SK-N-MC (cell line): Measurements from ENCODE around the gene MRM3.
"Not testable (repeated sequence)": the region's sequence is repeated elsewhere in the genome, so short reads cannot be mapped to it uniquely, and the experiment has no call there.

Source experiments
- DNase-seq: peaks from one replicate; pipeline ENCODE4 v3.0.0-alpha.2; 2011; ENCODE audit warnings: low read depth, low spot score
- H3K27ac ChIP-seq: fragments of 200-600 bp; sonication (generic); 2 replicates; pipeline ENCODE4 v1.5.1; 2016; ENCODE audit warnings: mixed run types
- H3K36me3 ChIP-seq: fragments of 200-600 bp; sonication (generic); 2 replicates; pipeline ENCODE4 v1.6.1; 2017; ENCODE audit warnings: antibody characterized with exemption, low read length, mixed read lengths; ENCODE audit not compliant: insufficient read depth
- H3K4me3 ChIP-seq: fragments of 200-600 bp; sonication (generic); 2 replicates; pipeline ENCODE4 v1.5.1; 2016
- H3K9ac ChIP-seq: fragments of 200-600 bp; sonication (generic); 2 replicates; pipeline ENCODE4 v1.8.0; 2017; ENCODE audit warnings: mixed run types, mixed read lengths; ENCODE audit not compliant: insufficient read length
- H3K9me3 ChIP-seq: fragments of 200-600 bp; sonication (generic); 2 replicates; pipeline ENCODE4 v1.6.1; 2017; ENCODE audit warnings: low read depth, mild to moderate bottlenecking, antibody characterized with exemption, low read length, moderate library complexity, mixed read lengths
- EZH2 ChIP-seq: fragments of 200-600 bp; sonication (generic); IDR thresholded peaks from one replicate; pipeline ENCODE4 v1.6.1; 2017; ENCODE audit warnings: antibody characterized with exemption
- FOXP2 ChIP-seq: optimal IDR thresholded peaks from 2 replicates; pipeline ENCODE3; 2011; ENCODE audit warnings: mild to moderate bottlenecking, moderate library complexity; ENCODE audit not compliant: insufficient read depth; ENCODE audit errors: extremely low read length, control extremely low read depth
- POLR2AphosphoS5 ChIP-seq: IDR thresholded peaks from 2 replicates; pipeline ENCODE4 v1.6.1; 2012; ENCODE audit warnings: mild to moderate bottlenecking, low read depth, low read length, borderline replicate concordance

The MRM3 gene

GRCh38 chr17:752002-752619 lies 30.0 kb upstream of the MRM3 start, which contains the start of gene GEMIN4:
Gene GEMIN4, minus strand, starts transcription at chr17:752264. Its CDS starts 122 bp downstream, at chr17:752142.
- peak; percentile 61; the same call in 1 of the 2 replicates for TF ChIP-seq POLR2AphosphoS5
- TF ChIP-seq EZH2: no peak
- Histone ChIP-seq H3K4me3 (peak within 1 kb of the TSS; percentile 86), H3K27ac (peak within 1 kb of the TSS; percentile 82), H3K36me3 (peaks cover 21% of the 10 kb centered on the region; the same call in 1 of the 2 replicates), H3K9ac (peak within 1 kb of the TSS; percentile 97), H3K9me3 (no peaks in the 10 kb centered on the region)
- DNase-seq: peak; percentile 50

- no peaks in the 10 kb centered on the region for H3K9me3 ChIP-seq
- TF ChIP-seq FOXP2 (no peak), POLR2AphosphoS5 (no peak), EZH2 (no peak)
- H3K27ac ChIP-seq: peak overlapping the region; percentile 82
- no peak for DNase-seq
- H3K4me3 ChIP-seq: peak overlapping the region; percentile 86
- H3K9ac ChIP-seq: peak overlapping the region; percentile 97
- peaks cover 18% of the 10 kb centered on the region; the same call in 1 of the 2 replicates for H3K36me3 ChIP-seq
These were observed 29.4 kb upstream of the MRM3 start for GRCh38 chr17:752620-753219.

GRCh38 chr17:753418-753817 lies 28.7 kb upstream of the MRM3 start:
- Histone ChIP-seq H3K27ac (no peak overlapping the region), H3K36me3 (peaks cover 16% of the 10 kb centered on the region; the same call in 1 of the 2 replicates), H3K9ac (no peak overlapping the region), H3K9me3 (no peaks in the 10 kb centered on the region), H3K4me3 (no peak overlapping the region)
- TF ChIP-seq POLR2AphosphoS5 (no peak), FOXP2 (no peak)
- DNase-seq: no peak

GRCh38 chr17:755319-755961 lies 26.7 kb upstream of the MRM3 start:
- not testable (repeated sequence) for H3K27ac ChIP-seq, DNase-seq, H3K9me3 ChIP-seq, H3K9ac ChIP-seq, H3K4me3 ChIP-seq
- peaks cover 23% of the 10 kb centered on the region; the same call in 1 of the 2 replicates for H3K36me3 ChIP-seq

GRCh38 chr17:756010-756567 lies 26.1 kb upstream of the MRM3 start:
- peak overlapping the region; percentile 36; the same call in 1 of the 2 replicates for H3K27ac ChIP-seq
- H3K4me3 ChIP-seq, DNase-seq, H3K9ac ChIP-seq, H3K9me3 ChIP-seq: not testable (repeated sequence)
- peaks cover 29% of the 10 kb centered on the region; the same call in 1 of the 2 replicates for H3K36me3 ChIP-seq

- no peak overlapping the region for H3K27ac ChIP-seq
- TF ChIP-seq EZH2 (no peak), FOXP2 (no peak), POLR2AphosphoS5 (no peak)
- peaks cover 52% of the 10 kb centered on the region for H3K36me3 ChIP-seq
These were observed 22.2 kb upstream of the MRM3 start for GRCh38 chr17:759964-760363.

GRCh38 chr17:760371-760770 lies 21.8 kb upstream of the MRM3 start:
- Histone ChIP-seq H3K27ac (no peak overlapping the region), H3K9ac (no peak overlapping the region), H3K36me3 (peaks cover 56% of the 10 kb centered on the region), H3K4me3 (no peak overlapping the region), H3K9me3 (no peaks in the 10 kb centered on the region)
- DNase-seq: no peak
- no peak for TF ChIP-seq EZH2
- no peak for TF ChIP-seq FOXP2
- TF ChIP-seq POLR2AphosphoS5: no peak

More at GRCh38 chr17:759964-760363, 22.2 kb upstream of the MRM3 start:
- H3K9ac ChIP-seq: no peak overlapping the region
- no peak overlapping the region for H3K4me3 ChIP-seq
- no peak for DNase-seq
- no peaks in the 10 kb centered on the region for H3K9me3 ChIP-seq

GRCh38 chr17:767076-767475 lies 15.1 kb upstream of the MRM3 start:
- Histone ChIP-seq H3K9ac (no peak overlapping the region), H3K36me3 (peaks cover 51% of the 10 kb centered on the region), H3K4me3 (no peak overlapping the region), H3K9me3 (no peaks in the 10 kb centered on the region), H3K27ac (no peak overlapping the region)
- no peak for DNase-seq
- TF ChIP-seq EZH2 (no peak), POLR2AphosphoS5 (no peak), FOXP2 (no peak)
